DND-41 (cell line): ENCODE data around the gene SSTR3.

Experiments used
- CTCF ChIP-seq: IDR thresholded peaks from 2 replicates; pipeline ENCODE4 v1.5.1; 2012; ENCODE audit warnings: borderline replicate concordance, low read length, moderate library complexity, mild to moderate bottlenecking; ENCODE audit not compliant: poor library complexity, severe bottlenecking; ENCODE audit errors: extremely low read depth
- EZH2 ChIP-seq: IDR thresholded peaks from 3 replicates; pipeline ENCODE4 v1.6.1; 2012; ENCODE audit warnings: borderline replicate concordance, low read depth, mild to moderate bottlenecking, moderate library complexity, low read length, inconsistent platforms; ENCODE audit not compliant: severe bottlenecking

- TF ChIP-seq CTCF = no peak
- no peak for TF ChIP-seq EZH2
These were observed 8.1 kb downstream of the SSTR3 start for GRCh38 chr22:37204045-37204655.
